Lower lobe of right lung (tissue), 2 donors: Measurements from ENCODE around the gene RAB32. TPM values are rescaled to one million over a fixed set of nuclear protein-coding genes. Genes with fewer than 3 reads are reported as not detected.

Experiments
- ATAC-seq, 2 donors: fragments of 200-7000 bp; cut with Tn5 transposase; one replicate each; pipeline ENCODE4 v1.9.1; 2020 to 2022; ENCODE audit warnings: mild to moderate bottlenecking in 2 of 2, moderate library complexity in 2 of 2
- DNase-seq: peaks from one replicate; pipeline ENCODE4 v3.0.0-alpha.2; 2020
- H3K27ac ChIP-seq: fragments of 200-600 bp; one replicate; pipeline ENCODE4 v1.8.0; 2022
- H3K27me3 ChIP-seq: fragments of 200-600 bp; one replicate; pipeline ENCODE4 v1.8.0; 2022; ENCODE audit warnings: low read depth
- H3K36me3 ChIP-seq: fragments of 200-600 bp; one replicate; pipeline ENCODE4 v1.8.0; 2022; ENCODE audit warnings: mild to moderate bottlenecking
- H3K4me1 ChIP-seq: fragments of 200-600 bp; one replicate; pipeline ENCODE4 v1.8.0; 2022
- H3K4me3 ChIP-seq: fragments of 200-600 bp; one replicate; pipeline ENCODE4 v1.8.0; 2022; ENCODE audit warnings: mild to moderate bottlenecking
- H3K9me3 ChIP-seq: fragments of 200-600 bp; one replicate; pipeline ENCODE4 v1.8.0; 2022
- CTCF ChIP-seq: fragments of 200-600 bp; IDR thresholded peaks from one replicate; pipeline ENCODE4 v1.8.0; 2022; ENCODE audit warnings: antibody characterized with exemption, mild to moderate bottlenecking
- intact Hi-C: fragments of 100-400 bp; cut with DNase I; formaldehyde crosslinking; loops from one replicate; pipeline ENCODE4 v1.11.0; 2022
- total RNA-seq: library from RNA; stranded (reverse); fragmentation: NEBNext Ultra II Directional; extraction: Animal tissue kit (Norgen Biotek cat#: 25700); gene quantifications from one replicate; pipeline ENCODE4 v1.2.1, GENCODE V29; 2021
- donor health status: DM: no; HTN: yes; CAD: no; lungs with severe emphysema.

The RAB32 gene
- total RNA-seq, 1 donor from 2014 or later: 36.9 TPM

GRCh38 chr6:146532702-146533101, 10.9 kb upstream of the RAB32 start:
- intact Hi-C loops: no loop called here
- DNase-seq (no peak), ATAC-seq (no peak)
- Histone ChIP-seq H3K27me3 (no peaks in the 10 kb centered on the region), H3K9me3 (no peaks in the 10 kb centered on the region), H3K4me3 (no peak overlapping the region), H3K27ac (no peak overlapping the region), H3K36me3 (no peaks in the 10 kb centered on the region), H3K4me1 (no peaks in the 10 kb centered on the region)
- no peak for TF ChIP-seq CTCF

DNA sequence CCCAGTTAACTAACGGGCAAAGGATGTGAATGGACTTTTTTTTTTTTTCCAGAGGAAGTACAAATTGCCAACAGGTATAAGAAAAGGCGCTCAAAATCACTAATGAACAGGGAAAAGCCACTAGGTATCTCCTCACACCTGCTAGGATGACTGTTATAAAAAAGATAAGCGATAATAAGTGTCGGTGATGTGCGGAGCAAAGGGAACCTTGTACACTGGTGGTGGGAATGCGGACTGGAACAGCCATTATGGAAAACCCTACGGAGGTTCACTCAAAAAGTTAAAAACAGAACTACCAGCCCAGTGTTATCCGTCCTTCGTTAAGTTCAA, 787 bp upstream of the RAB32 start:
- no peak for TF ChIP-seq CTCF
- DNase-seq (no peak), ATAC-seq (no peak)
- Histone ChIP-seq H3K9me3 (no peaks in the 10 kb centered on the region), H3K27ac (peak overlapping the region; percentile 97), H3K27me3 (no peaks in the 10 kb centered on the region), H3K4me3 (peak overlapping the region; percentile 85), H3K36me3 (no peaks in the 10 kb centered on the region), H3K4me1 (peaks cover 30% of the 10 kb centered on the region)
- intact Hi-C loops: no loop called here

GRCh38 chr6:146543940-146544615, 445 bp downstream of the RAB32 start:
- Histone ChIP-seq H3K27ac (peak overlapping the region; percentile 97), H3K36me3 (no peaks in the 10 kb centered on the region), H3K4me1 (peaks cover 32% of the 10 kb centered on the region), H3K9me3 (no peaks in the 10 kb centered on the region), H3K4me3 (peak overlapping the region; percentile 85), H3K27me3 (no peaks in the 10 kb centered on the region)
- intact Hi-C loops: no loop called here
- ATAC-seq (peak; percentile 22 to 37), DNase-seq (peak; percentile 71)
- no peak for TF ChIP-seq CTCF

GRCh38 chr6:146544616-146545182, 1.1 kb downstream of the RAB32 start:
- Histone ChIP-seq H3K27ac (peak overlapping the region; percentile 97), H3K27me3 (no peaks in the 10 kb centered on the region), H3K36me3 (peaks cover 2% of the 10 kb centered on the region), H3K4me3 (peak overlapping the region; percentile 85), H3K4me1 (peaks cover 32% of the 10 kb centered on the region), H3K9me3 (no peaks in the 10 kb centered on the region)
- no peak for ATAC-seq
- intact Hi-C loops: no loop called here
- DNase-seq: no peak
- TF ChIP-seq CTCF: no peak

- H3K36me3 ChIP-seq: peaks cover 11% of the 10 kb centered on the region
- ATAC-seq (no peak), DNase-seq (no peak)
- no peak for TF ChIP-seq CTCF
- intact Hi-C loops: no loop called here
- peaks cover 32% of the 10 kb centered on the region for H3K4me1 ChIP-seq
- H3K9me3 ChIP-seq: no peaks in the 10 kb centered on the region
- H3K4me3 ChIP-seq: peak overlapping the region; percentile 85
- H3K27ac ChIP-seq: peak overlapping the region; percentile 97
- no peaks in the 10 kb centered on the region for H3K27me3 ChIP-seq
Observed at GRCh38 chr6:146545581-146545980, 1.9 kb downstream of the RAB32 start.
